ENCODE results near the gene RAB20.

DNA sequence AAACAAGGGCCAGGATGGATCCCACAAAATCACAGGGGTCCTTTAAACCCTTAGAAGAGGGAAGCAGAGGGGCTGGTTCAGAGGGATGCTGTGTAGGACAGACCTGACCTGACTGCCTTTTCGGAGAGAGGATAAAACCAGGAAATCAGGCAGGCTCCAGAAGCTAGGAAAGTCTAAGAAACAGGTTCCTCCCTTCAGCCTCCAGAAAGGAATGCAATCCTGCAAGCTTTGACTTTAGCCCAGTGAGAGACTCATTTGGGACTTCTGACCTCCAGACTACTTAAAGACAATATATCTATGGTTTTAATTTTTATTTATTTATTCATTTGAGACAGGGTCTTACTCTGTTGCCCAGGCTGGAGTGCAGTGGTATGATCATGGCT is 5.3 kb downstream of the RAB20 start:
- TF ChIP-seq, protein P1, sequence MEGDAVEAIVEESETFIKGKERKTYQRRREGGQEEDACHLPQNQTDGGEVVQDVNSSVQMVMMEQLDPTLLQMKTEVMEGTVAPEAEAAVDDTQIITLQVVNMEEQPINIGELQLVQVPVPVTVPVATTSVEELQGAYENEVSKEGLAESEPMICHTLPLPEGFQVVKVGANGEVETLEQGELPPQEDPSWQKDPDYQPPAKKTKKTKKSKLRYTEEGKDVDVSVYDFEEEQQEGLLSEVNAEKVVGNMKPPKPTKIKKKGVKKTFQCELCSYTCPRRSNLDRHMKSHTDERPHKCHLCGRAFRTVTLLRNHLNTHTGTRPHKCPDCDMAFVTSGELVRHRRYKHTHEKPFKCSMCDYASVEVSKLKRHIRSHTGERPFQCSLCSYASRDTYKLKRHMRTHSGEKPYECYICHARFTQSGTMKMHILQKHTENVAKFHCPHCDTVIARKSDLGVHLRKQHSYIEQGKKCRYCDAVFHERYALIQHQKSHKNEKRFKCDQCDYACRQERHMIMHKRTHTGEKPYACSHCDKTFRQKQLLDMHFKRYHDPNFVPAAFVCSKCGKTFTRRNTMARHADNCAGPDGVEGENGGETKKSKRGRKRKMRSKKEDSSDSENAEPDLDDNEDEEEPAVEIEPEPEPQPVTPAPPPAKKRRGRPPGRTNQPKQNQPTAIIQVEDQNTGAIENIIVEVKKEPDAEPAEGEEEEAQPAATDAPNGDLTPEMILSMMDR (IDR thresholded peaks at IDR 0.05; ENCODE audit: insufficient read depth, low read depth, low read length) = no peak
- no peak for TF ChIP-seq EZH2 (IDR thresholded peaks at IDR 0.05; ENCODE audit: insufficient read depth, low read length)

All from astrocyte (in vitro differentiated cells and primary cell).